ENCODE results near the gene CREB3.
A peak's percentile ranks its signal among the peaks of the same experiment; 100 is the strongest.

Gene CREB3

DNA sequence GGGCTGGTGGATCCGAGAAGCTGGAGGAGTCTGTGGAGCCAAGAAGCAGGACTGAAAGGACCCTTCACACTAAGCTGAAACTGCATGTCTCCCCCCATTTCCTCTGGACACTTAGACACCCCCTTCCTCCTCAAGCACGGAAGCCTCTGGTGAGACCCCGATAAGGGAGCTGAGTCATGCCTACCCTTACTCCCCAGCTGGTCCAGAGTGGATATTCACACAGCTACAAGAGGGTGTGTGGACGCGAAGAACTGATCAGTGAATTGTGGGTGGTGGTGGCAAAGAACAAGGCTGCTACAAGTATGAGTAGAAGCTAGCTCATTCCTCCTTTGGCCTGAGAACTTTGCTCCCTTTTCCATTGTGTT is 4.8 kb upstream of the CREB3 start:
- Histone ChIP-seq H3K27me3 (ENCODE audit: insufficient read depth, low read length, poor library complexity, severe bottlenecking) (no peaks in the 10 kb centered on the region), H3F3A (ENCODE audit: low read depth) (peaks cover 15% of the 10 kb centered on the region)

GRCh38 chr9:35728041-35728971 is 4.2 kb upstream of the CREB3 start:
- Histone ChIP-seq H3K36me3 (ENCODE audit: insufficient read depth, low read length) (peaks cover 23% of the 10 kb centered on the region; the same call in 1 of the 2 replicates), H3K9me3 (ENCODE audit: insufficient read depth, low read depth, low read length) (no peaks in the 10 kb centered on the region), H2AFZ (ENCODE audit: low read length) (no peak overlapping the region), H3K27me3 (ENCODE audit: insufficient read depth, low read length, poor library complexity, severe bottlenecking) (no peaks in the 10 kb centered on the region), H3K4me3 (ENCODE audit: low read length, poor library complexity, severe bottlenecking) (peak overlapping the region; percentile 81), H3K9ac (ENCODE audit: low read depth, low read length, poor library complexity, severe bottlenecking) (peak overlapping the region; percentile 92), H3F3A (ENCODE audit: low read depth) (peaks cover 17% of the 10 kb centered on the region), H3K4me1 (ENCODE audit: insufficient read depth, low read length, poor library complexity, severe bottlenecking) (peaks cover 52% of the 10 kb centered on the region), H3K79me2 (ENCODE audit: insufficient read depth, low read length) (peaks cover 63% of the 10 kb centered on the region), H3K9me2 (replicated peaks; ENCODE audit: low read depth, low read length) (no peaks in the 10 kb centered on the region), H4K20me1 (ENCODE audit: insufficient read depth, low read length, poor library complexity, severe bottlenecking) (peaks cover 26% of the 10 kb centered on the region), H3K4me2 (ENCODE audit: low read depth, low read length, poor library complexity, severe bottlenecking) (peak overlapping the region; percentile 99)
- no peak for TF ChIP-seq EZH2phosphoT487 (IDR thresholded peaks at IDR 0.05; ENCODE audit: borderline replicate concordance)
- TF ChIP-seq CTCF (conservative IDR thresholded peaks at IDR 0.05; ENCODE audit: low read length) = no peak

More for the DNA sequence above, 4.8 kb upstream of the CREB3 start:
- peak overlapping the region; percentile 92 for H3K9ac ChIP-seq (ENCODE audit: low read depth, low read length, poor library complexity, severe bottlenecking)
- H3K4me1 ChIP-seq (ENCODE audit: insufficient read depth, low read length, poor library complexity, severe bottlenecking) = peaks cover 48% of the 10 kb centered on the region
- H3K9me3 ChIP-seq (ENCODE audit: insufficient read depth, low read depth, low read length) = no peaks in the 10 kb centered on the region
- peaks cover 23% of the 10 kb centered on the region for H4K20me1 ChIP-seq (ENCODE audit: insufficient read depth, low read length, poor library complexity, severe bottlenecking)
- peak overlapping the region; percentile 99 for H3K4me2 ChIP-seq (ENCODE audit: low read depth, low read length, poor library complexity, severe bottlenecking)
- peak overlapping the region; percentile 81 for H3K4me3 ChIP-seq (ENCODE audit: low read length, poor library complexity, severe bottlenecking)
- H3K36me3 ChIP-seq (ENCODE audit: insufficient read depth, low read length) = peaks cover 27% of the 10 kb centered on the region; the same call in 1 of the 2 replicates
- H3K9me2 ChIP-seq (replicated peaks; ENCODE audit: low read depth, low read length) = no peaks in the 10 kb centered on the region
- H3K79me2 ChIP-seq (ENCODE audit: insufficient read depth, low read length) = peaks cover 63% of the 10 kb centered on the region
- no peak for TF ChIP-seq EZH2phosphoT487 (IDR thresholded peaks at IDR 0.05; ENCODE audit: borderline replicate concordance)
- TF ChIP-seq CTCF (conservative IDR thresholded peaks at IDR 0.05; ENCODE audit: low read length) = no peak
- H2AFZ ChIP-seq (ENCODE audit: low read length) = no peak overlapping the region

DNA sequence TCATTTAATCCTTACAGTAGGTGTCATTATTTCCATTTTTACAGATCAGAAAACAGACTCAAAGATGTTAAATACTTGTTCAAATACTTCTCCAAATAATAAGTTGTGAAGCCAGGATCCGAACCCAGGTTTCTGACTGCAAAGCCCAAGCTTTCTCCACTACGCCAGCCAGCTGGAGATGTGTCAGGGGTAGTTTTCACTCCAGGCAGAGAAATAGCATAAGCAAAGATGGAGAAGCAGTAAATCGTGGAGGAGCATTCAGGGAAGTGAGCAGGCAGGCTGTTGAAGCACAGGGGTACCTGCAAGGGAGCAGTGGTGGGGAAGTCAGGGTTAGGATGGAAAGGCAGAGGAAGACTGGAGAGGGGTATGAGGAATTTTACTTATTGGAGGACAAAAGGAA is 3.4 kb upstream of the CREB3 start:
- H3K4me2 ChIP-seq (ENCODE audit: low read depth, low read length, poor library complexity, severe bottlenecking) = peak overlapping the region; percentile 99
- H3K9ac ChIP-seq (ENCODE audit: low read depth, low read length, poor library complexity, severe bottlenecking) = peak overlapping the region; percentile 92
- H3K36me3 ChIP-seq (ENCODE audit: insufficient read depth, low read length) = peaks cover 15% of the 10 kb centered on the region; the same call in 1 of the 2 replicates
- H3K9me3 ChIP-seq (ENCODE audit: insufficient read depth, low read depth, low read length) = no peaks in the 10 kb centered on the region
- peaks cover 33% of the 10 kb centered on the region for H4K20me1 ChIP-seq (ENCODE audit: insufficient read depth, low read length, poor library complexity, severe bottlenecking)
- peaks cover 17% of the 10 kb centered on the region for H3F3A ChIP-seq (ENCODE audit: low read depth)
- no peak for TF ChIP-seq CTCF (conservative IDR thresholded peaks at IDR 0.05; ENCODE audit: low read length)
- TF ChIP-seq EZH2phosphoT487 (IDR thresholded peaks at IDR 0.05; ENCODE audit: borderline replicate concordance) = no peak
- H3K79me2 ChIP-seq (ENCODE audit: insufficient read depth, low read length) = peaks cover 71% of the 10 kb centered on the region
- peak overlapping the region; percentile 81 for H3K4me3 ChIP-seq (ENCODE audit: low read length, poor library complexity, severe bottlenecking)
- peaks cover 56% of the 10 kb centered on the region for H3K4me1 ChIP-seq (ENCODE audit: insufficient read depth, low read length, poor library complexity, severe bottlenecking)
- no peak overlapping the region for H2AFZ ChIP-seq (ENCODE audit: low read length)
- H3K27me3 ChIP-seq (ENCODE audit: insufficient read depth, low read length, poor library complexity, severe bottlenecking) = no peaks in the 10 kb centered on the region
- H3K9me2 ChIP-seq (replicated peaks; ENCODE audit: low read depth, low read length) = no peaks in the 10 kb centered on the region

All from Loucy (cell line).